ENCODE results near the gene GAGE12F.
"Not testable (repeated sequence)": the region's sequence is repeated elsewhere in the genome, so short reads cannot be mapped to it uniquely, and the experiment has no call there.

GRCh38 chrX:49541433-49541832 is 19.2 kb upstream of the GAGE12F start, which contains the start of gene GAGE12D:
- TF ChIP-seq CTCF (conservative IDR thresholded peaks at IDR 0.05); EZH2 (IDR thresholded peaks at IDR 0.05; ENCODE audit: low read depth): not testable (repeated sequence)

Measured in PC-9 (cell line).